ENCODE measurements around the gene TIMM13. TPM values are rescaled to one million over a fixed set of nuclear protein-coding genes. Genes with fewer than 3 reads are reported as not detected.

Gene TIMM13
- total and polyA plus RNA-seq, 2 of the 8 experiments (the other 6 are each of a cell fraction or from before 2014, with no cell fraction given), result 270 to 275 TPM

DNA sequence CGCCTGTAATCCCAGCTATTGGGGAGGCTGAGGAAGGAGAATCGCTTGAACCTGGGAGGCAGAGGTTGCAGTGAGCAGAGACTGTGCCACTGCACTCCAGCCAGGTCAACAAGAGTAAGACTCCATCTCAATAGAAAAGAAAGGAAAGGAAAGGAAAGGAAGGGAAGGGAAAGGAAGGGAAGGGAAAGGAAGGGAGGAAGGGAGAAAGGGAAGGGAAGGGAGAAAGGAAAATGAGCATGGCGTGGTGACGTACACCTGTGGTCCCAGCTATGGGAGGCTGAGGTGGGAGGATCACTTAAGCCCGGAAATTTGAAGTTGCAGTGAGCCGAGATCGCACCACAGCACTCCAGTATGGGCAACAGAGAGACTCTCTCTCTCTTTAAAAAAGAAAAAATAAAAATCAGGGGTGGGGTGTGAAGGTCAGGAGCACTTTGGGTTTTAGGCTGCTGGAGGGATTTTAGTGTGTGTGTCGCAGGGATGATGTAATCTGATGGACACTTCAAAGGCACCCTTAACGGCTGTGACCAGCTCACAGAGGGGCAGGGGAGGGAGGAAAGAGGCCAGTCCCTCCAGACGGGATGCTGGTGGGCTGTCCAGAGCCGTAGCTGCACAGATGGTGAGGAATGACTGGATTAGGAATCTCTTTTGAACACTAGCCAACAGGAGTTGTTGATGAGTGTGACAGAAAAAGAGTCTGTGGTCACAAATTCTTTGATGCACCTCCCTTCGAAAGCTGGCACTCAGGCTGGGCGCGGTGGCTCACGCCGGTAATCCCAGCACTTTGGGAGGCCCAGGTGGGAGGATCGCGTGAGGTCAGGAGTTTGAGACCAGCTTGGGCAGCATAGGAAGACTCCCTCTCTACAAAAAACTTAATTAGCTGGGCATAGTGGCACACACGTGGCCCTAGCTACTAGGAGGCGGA, 39.8 kb downstream of the TIMM13 start:
- FAIRE-seq, result no peak
- Histone ChIP-seq H4K20me1 (replicated peaks in 1 of 2; ENCODE audit: control insufficient read depth in 1 of 2, insufficient read depth in 2 of 2, low read length in 2 of 2) (peaks cover 0 to 1% of the 10 kb centered on the region in 2 experiments), H2BK120ac (replicated peaks; ENCODE audit: low read depth, low read length) (no peak overlapping the region), H2AFZ (ENCODE audit: low read length) (no peak overlapping the region), H3K14ac (ENCODE audit: insufficient read length) (no peak overlapping the region), H3K23me2 (ENCODE audit: low read depth, low read length) (no peaks in the 10 kb centered on the region; the same call in 1 of the 2 replicates), H3K56ac (replicated peaks; ENCODE audit: insufficient read length, low read depth, low read length) (no peak overlapping the region), H3K4me3 (ENCODE audit: extremely low read depth in 1 of 4, insufficient read depth in 2 of 4, low read depth in 3 of 4, low read length in 4 of 4) (no peak overlapping the region), H2BK15ac (ENCODE audit: low read length) (no peak overlapping the region), H3K79me1 (ENCODE audit: low read depth, low read length) (no peaks in the 10 kb centered on the region), H3K9ac (replicated peaks in 1 of 4; ENCODE audit: extremely low read depth in 1 of 4, low read depth in 3 of 4, low read length in 3 of 4) (no peak overlapping the region), H2AK5ac (ENCODE audit: low read depth, low read length) (no peak overlapping the region), H3K4me2 (ENCODE audit: insufficient read depth in 1 of 2, low read depth in 2 of 2, low read length in 2 of 2) (no peak overlapping the region), H2BK20ac (ENCODE audit: low read length) (no peak overlapping the region), H3K18ac (ENCODE audit: extremely low read depth, low read length) (no peak overlapping the region), H3K9me3 (ENCODE audit: insufficient read depth in 2 of 2, low read depth in 1 of 2, low read length in 1 of 2) (no peaks in the 10 kb centered on the region), H3K36me3 (ENCODE audit: control insufficient read depth in 2 of 4, insufficient read depth in 4 of 4, low read length in 3 of 4) (no peaks in the 10 kb centered on the region), H4K8ac (ENCODE audit: extremely low read depth, insufficient read depth, low read length) (no peak overlapping the region), H4K5ac (ENCODE audit: insufficient read length, low read depth, low read length) (no peak overlapping the region), H3K23ac (ENCODE audit: insufficient read length) (no peak overlapping the region), H3K27me3 (replicated peaks in 1 of 4; ENCODE audit: control insufficient read depth in 3 of 4, extremely low read depth in 1 of 4, insufficient read depth in 3 of 4, low read length in 3 of 4) (peaks cover 0 to under 1% (median 0%) of the 10 kb centered on the region in 4 experiments; a peak in 1 of 7 replicates), H3K27ac (ENCODE audit: low read depth, low read length) (no peak overlapping the region), H3K4me1 (replicated peaks in 1 of 4; ENCODE audit: control insufficient read depth in 3 of 4, insufficient read depth in 4 of 4, low read length in 3 of 4) (peaks cover 0 to 2% (median 0%) of the 10 kb centered on the region in 4 experiments; a peak in 3 of 7 replicates), H3K4ac (replicated peaks; ENCODE audit: insufficient read length, low read depth, low read length) (no peak overlapping the region), H2BK5ac (ENCODE audit: low read depth, low read length) (no peak overlapping the region), H2BK12ac (ENCODE audit: low read depth, low read length) (no peak overlapping the region), H3K79me2 (ENCODE audit: control insufficient read depth in 1 of 2, insufficient read depth in 2 of 2, low read length in 2 of 2) (no peaks in the 10 kb centered on the region), H4K91ac (replicated peaks; ENCODE audit: insufficient read length, low read length) (no peak overlapping the region)
- POLR2A ChIA-PET (ENCODE audit: partially characterized antibody), result interaction anchor here (1.0 to 1.2 kb wide), 2 partner anchors 70 to 89 kb away, joined by 3 to 4 read pairs; partner anchors contain the start of gene GADD45B
- no peak for TF ChIP-seq NRF1 (IDR thresholded peaks at IDR 0.05; ENCODE audit: low read depth, low read length)
- TF ChIP-seq MAFK (IDR thresholded peaks at IDR 0.05; ENCODE audit: low read depth, low read length), result no peak
- no peak for TF ChIP-seq SIRT6 (IDR thresholded peaks at IDR 0.05; ENCODE audit: low read length)
- no peak for TF ChIP-seq TEAD4 (IDR thresholded peaks at IDR 0.05; ENCODE audit: low read depth, low read length)
- no peak for TF ChIP-seq KDM5A (IDR thresholded peaks at IDR 0.05; ENCODE audit: low read length)
- TF ChIP-seq CHD2 (IDR thresholded peaks at IDR 0.05; ENCODE audit: low read length), result no peak
- no peak for TF ChIP-seq HDAC6 (IDR thresholded peaks at IDR 0.05; ENCODE audit: low read depth, low read length)
- no peak for TF ChIP-seq BCL11A (IDR thresholded peaks at IDR 0.05; ENCODE audit: low read depth in 2 of 2, low read length in 2 of 2)
- TF ChIP-seq, protein P1, sequence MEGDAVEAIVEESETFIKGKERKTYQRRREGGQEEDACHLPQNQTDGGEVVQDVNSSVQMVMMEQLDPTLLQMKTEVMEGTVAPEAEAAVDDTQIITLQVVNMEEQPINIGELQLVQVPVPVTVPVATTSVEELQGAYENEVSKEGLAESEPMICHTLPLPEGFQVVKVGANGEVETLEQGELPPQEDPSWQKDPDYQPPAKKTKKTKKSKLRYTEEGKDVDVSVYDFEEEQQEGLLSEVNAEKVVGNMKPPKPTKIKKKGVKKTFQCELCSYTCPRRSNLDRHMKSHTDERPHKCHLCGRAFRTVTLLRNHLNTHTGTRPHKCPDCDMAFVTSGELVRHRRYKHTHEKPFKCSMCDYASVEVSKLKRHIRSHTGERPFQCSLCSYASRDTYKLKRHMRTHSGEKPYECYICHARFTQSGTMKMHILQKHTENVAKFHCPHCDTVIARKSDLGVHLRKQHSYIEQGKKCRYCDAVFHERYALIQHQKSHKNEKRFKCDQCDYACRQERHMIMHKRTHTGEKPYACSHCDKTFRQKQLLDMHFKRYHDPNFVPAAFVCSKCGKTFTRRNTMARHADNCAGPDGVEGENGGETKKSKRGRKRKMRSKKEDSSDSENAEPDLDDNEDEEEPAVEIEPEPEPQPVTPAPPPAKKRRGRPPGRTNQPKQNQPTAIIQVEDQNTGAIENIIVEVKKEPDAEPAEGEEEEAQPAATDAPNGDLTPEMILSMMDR (IDR thresholded peaks at IDR 0.05; ENCODE audit: control extremely low read depth in 1 of 3, insufficient read depth in 1 of 3, low read depth in 1 of 3, low read length in 3 of 3), result no peak
- 88% methylated on average over 20 of the region's 20 CpGs; no CpG with 5 or more reads in 1 of the 2 experiments for WGBS, 2 experiments (ENCODE audit: extremely low coverage in 1 of 2, insufficient coverage in 1 of 2, insufficient read length in 1 of 2, insufficient replicate concordance in 2 of 2, low coverage in 1 of 2, low lambda C conversion rate in 2 of 2, missing lambda C conversion rate in 1 of 2)
- CTCF ChIA-PET (ENCODE audit: partially characterized antibody), result interaction anchor here (0.7 to 1.4 kb wide), 8 partner anchors 16 to 582 kb away, joined by 3 to 4 read pairs (median 3); no protein-coding TSS in a partner anchor
- no peak for DNase-seq (ENCODE audit: low read depth in 1 of 2, low spot score in 2 of 2)

Measured in H1 (cell line).